Thyroid gland (tissue), 4 donors: ENCODE measurements around the gene LDLR. TPM values are rescaled to one million over a fixed set of nuclear protein-coding genes. Genes with fewer than 3 reads are reported as not detected.
A peak's percentile ranks its signal among the peaks of the same experiment; 100 is the strongest.
"Not testable (repeated sequence)": the region's sequence is repeated elsewhere in the genome, so short reads cannot be mapped to it uniquely, and the experiment has no call there.

ENCODE experiments used
- DNase-seq, 2 donors: peaks; one replicate each; pipeline ENCODE4 v3.0.0-alpha.2; 2019
- H3K27ac ChIP-seq, 3 donors: fragments of 200-600 bp; sonication (generic); 1 replicate in 2 of 3; 2 replicates in 1 of 3; pipeline ENCODE4 v1.5.1; 2016 to 2019; ENCODE audit warnings: mild to moderate bottlenecking in 1 of 3, moderate library complexity in 1 of 3
- H3K27me3 ChIP-seq: fragments of 200-600 bp; sonication (generic); one replicate; pipeline ENCODE4 v1.5.1; 2019
- H3K36me3 ChIP-seq, 2 donors: fragments of 200-600 bp; sonication (generic); one replicate each; pipeline ENCODE4 v1.5.1; 2016 to 2019
- H3K4me1 ChIP-seq, 2 donors: fragments of 200-600 bp; sonication (generic); one replicate each; pipeline ENCODE4 v1.5.1; 2017 to 2019
- H3K4me3 ChIP-seq, 3 donors: fragments of 200-600 bp; sonication (generic); replicated peaks in 1 of 3; 1 replicate in 2 of 3; 2 replicates in 1 of 3; pipeline ENCODE4 v1.5.1; 2016; ENCODE audit warnings: mild to moderate bottlenecking in 1 of 3
- H3K9me3 ChIP-seq: fragments of 200-600 bp; sonication (generic); one replicate; pipeline ENCODE4 v1.5.1; 2017
- POLR2A ChIP-seq, 2 donors: fragments of 450-650 bp; IDR thresholded peaks; one replicate each; pipeline ENCODE4 v1.6.1; 2017; ENCODE audit warnings: antibody characterized with exemption in 2 of 2, mild to moderate bottlenecking in 2 of 2, moderate library complexity in 1 of 2
- WGBS, 2 donors: methylation state at CpG; one replicate each; pipeline ENCODE4 v1.1.5; 2017; 5-methylcytosine and 5-hydroxymethylcytosine counted together
- intact Hi-C: fragments of 100-400 bp; cut with DNase I; formaldehyde crosslinking; loops from one replicate; pipeline ENCODE4 v1.15.1; 2023
- total RNA-seq, 4 donors: library from RNA; depleted of rRNA; stranded (reverse); fragments of >200 nt; gene quantifications; one replicate each; pipeline ENCODE4 v1.2.3, GENCODE V29; 2016
- TF ChIP-seq, protein P1 (sequence below), 6 experiments: fragments of 200-600 bp in 3 of 6; fragments of 450-650 bp in 3 of 6; sonication (generic) in 3 of 6; IDR thresholded peaks; one replicate each; pipeline ENCODE4 v1.5.1; 2016 to 2019; ENCODE audit warnings: antibody characterized with exemption in 6 of 6, mild to moderate bottlenecking in 2 of 6, inconsistent platforms in 1 of 6, moderate library complexity in 1 of 6

The LDLR gene
- total RNA-seq, 4 donors from 2014 or later = 8.7 to 39.1 (median 20.3) TPM

DNA sequence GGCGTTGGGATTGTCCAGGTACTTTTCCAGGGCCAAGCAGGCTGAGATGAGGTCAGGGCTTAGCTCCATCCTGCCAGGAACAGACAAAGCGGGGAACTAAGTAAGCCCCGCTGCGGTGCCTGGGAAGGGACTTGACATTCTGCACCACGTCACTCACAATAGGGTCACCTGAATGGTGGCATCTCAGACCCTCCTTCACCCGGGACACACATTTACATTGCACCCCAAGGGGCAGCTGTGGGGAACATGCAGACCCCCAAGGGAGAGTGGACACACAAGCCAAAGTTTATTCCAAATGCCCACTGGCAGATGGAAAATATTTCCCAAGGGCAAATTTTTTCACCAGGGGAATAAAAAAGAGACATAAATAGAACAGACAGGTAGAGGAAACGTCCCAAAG is 86.7 kb downstream of the LDLR start:
- no peaks in the 10 kb centered on the region for H3K9me3 ChIP-seq
- DNase-seq = no peak
- no peak for TF ChIP-seq POLR2A (IDR thresholded peaks at IDR 0.05)
- TF ChIP-seq, protein P1, sequence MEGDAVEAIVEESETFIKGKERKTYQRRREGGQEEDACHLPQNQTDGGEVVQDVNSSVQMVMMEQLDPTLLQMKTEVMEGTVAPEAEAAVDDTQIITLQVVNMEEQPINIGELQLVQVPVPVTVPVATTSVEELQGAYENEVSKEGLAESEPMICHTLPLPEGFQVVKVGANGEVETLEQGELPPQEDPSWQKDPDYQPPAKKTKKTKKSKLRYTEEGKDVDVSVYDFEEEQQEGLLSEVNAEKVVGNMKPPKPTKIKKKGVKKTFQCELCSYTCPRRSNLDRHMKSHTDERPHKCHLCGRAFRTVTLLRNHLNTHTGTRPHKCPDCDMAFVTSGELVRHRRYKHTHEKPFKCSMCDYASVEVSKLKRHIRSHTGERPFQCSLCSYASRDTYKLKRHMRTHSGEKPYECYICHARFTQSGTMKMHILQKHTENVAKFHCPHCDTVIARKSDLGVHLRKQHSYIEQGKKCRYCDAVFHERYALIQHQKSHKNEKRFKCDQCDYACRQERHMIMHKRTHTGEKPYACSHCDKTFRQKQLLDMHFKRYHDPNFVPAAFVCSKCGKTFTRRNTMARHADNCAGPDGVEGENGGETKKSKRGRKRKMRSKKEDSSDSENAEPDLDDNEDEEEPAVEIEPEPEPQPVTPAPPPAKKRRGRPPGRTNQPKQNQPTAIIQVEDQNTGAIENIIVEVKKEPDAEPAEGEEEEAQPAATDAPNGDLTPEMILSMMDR (IDR thresholded peaks at IDR 0.05) = no peak
- peaks cover 58 to 69% of the 10 kb centered on the region in 2 donors for H3K36me3 ChIP-seq
- no peak overlapping the region for H3K4me3 ChIP-seq
- H3K4me1 ChIP-seq = peaks cover 0 to 16% of the 10 kb centered on the region in 2 donors
- H3K27ac ChIP-seq = no peak overlapping the region
- WGBS, 2 donors = 87 to 90% methylated on average over 7 of the region's 7 CpGs
- intact Hi-C loops = no loop called here
- H3K27me3 ChIP-seq = no peaks in the 10 kb centered on the region

DNA sequence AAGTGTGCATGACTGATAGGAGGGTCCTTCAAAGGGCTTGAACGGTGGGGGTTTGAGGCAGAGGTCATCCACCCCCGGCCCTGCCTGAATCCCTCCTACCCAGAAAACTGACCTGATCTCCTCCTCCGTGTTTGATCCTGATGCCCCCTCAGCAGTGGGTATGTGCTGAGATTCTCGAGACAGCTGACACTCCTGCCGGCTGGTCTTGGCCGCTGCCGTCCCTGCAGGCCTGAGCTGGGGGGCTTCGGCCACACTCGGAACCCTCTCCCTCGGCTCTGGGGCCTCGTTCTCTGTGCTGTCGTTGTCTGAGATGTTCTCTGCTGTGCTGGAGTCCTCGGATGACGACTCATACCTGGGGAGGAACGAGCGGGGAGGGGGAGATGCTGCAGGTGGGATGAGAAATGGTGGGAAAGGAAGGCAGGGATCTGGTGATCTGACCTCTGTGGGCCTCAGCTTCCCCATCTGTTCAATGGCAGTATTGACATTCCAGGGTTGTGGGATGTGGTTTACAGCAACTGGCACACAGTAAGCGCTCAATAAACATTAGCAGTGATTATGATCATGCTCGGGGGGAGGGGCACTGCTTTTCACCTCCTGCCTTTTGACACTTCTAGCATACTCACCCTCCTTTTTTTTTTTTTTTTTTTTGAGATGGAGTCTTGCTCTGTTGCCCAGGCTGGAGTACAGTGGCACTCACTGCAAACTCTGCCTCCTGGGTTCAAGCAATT is 87.4 kb downstream of the LDLR start:
- WGBS, 2 donors = 95 to 96% methylated on average over 11 to 18 of the region's 18 CpGs
- Histone ChIP-seq H3K36me3 (peaks cover 52 to 63% of the 10 kb centered on the region in 2 donors), H3K27me3 (no peaks in the 10 kb centered on the region), H3K4me1 (peaks cover 0 to 16% of the 10 kb centered on the region in 2 donors), H3K9me3 (no peaks in the 10 kb centered on the region), H3K27ac (no peak overlapping the region), H3K4me3 (no peak overlapping the region)
- intact Hi-C loops = no loop called here
- no peak for TF ChIP-seq POLR2A (IDR thresholded peaks at IDR 0.05)
- TF ChIP-seq, protein P1 (IDR thresholded peaks at IDR 0.05) = no peak
- no peak for DNase-seq

DNA sequence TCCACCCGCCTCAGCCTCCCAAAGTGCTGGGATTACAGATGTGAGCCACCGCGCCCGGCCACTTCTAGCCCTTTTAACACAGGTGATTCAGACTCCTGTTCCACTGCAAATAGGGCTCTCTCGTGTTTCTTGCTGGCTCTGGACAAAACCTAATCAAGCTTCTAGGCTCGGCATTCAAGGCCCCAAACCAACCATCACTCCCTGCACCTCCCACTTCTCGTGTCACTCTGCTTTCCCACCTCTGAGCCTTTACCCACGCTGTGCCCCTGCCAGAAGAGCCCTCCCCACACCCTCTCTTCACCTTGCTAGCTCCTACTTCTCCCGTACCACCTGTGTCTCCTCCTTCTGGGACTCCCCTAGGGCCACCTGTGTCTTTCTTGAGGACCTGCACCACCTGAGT is 88.3 kb downstream of the LDLR start:
- intact Hi-C loops = no loop called here
- Histone ChIP-seq H3K27me3 (no peaks in the 10 kb centered on the region), H3K4me3 (no peak overlapping the region), H3K27ac (no peak overlapping the region), H3K9me3 (no peaks in the 10 kb centered on the region), H3K4me1 (peaks cover 0 to 16% of the 10 kb centered on the region in 2 donors), H3K36me3 (peaks cover 48 to 57% of the 10 kb centered on the region in 2 donors)
- DNase-seq = no peak
- 92 to 95% methylated on average over 9 of the region's 9 CpGs for WGBS, 2 donors
- TF ChIP-seq, protein P1 (IDR thresholded peaks at IDR 0.05) = no peak
- TF ChIP-seq POLR2A (IDR thresholded peaks at IDR 0.05) = no peak

DNA sequence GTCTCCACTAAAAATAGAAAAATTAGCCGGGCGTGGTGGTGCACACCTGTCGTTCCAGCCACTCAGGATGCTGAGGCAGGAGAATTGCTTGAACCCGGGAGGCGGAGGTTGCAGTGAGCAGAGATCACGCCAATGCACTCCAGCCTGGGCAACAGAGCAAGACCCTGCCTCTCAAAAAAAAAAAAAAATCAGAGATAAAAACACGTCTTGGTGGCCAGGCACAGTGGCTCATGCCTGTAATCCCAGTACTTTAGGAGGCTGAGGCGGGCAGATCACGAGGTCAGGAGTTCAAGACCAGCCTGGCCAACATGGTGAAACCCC is 89.8 kb downstream of the LDLR start:
- WGBS, 2 donors = 82 to 89% methylated on average over 9 of the region's 9 CpGs
- H3K4me3 ChIP-seq, H3K27me3 ChIP-seq, intact Hi-C loops, H3K9me3 ChIP-seq, DNase-seq, H3K27ac ChIP-seq: not testable (repeated sequence)
- Histone ChIP-seq H3K36me3 (peaks cover 32 to 42% of the 10 kb centered on the region in 2 donors), H3K4me1 (peaks cover 1 to 19% of the 10 kb centered on the region in 2 donors)

DNA sequence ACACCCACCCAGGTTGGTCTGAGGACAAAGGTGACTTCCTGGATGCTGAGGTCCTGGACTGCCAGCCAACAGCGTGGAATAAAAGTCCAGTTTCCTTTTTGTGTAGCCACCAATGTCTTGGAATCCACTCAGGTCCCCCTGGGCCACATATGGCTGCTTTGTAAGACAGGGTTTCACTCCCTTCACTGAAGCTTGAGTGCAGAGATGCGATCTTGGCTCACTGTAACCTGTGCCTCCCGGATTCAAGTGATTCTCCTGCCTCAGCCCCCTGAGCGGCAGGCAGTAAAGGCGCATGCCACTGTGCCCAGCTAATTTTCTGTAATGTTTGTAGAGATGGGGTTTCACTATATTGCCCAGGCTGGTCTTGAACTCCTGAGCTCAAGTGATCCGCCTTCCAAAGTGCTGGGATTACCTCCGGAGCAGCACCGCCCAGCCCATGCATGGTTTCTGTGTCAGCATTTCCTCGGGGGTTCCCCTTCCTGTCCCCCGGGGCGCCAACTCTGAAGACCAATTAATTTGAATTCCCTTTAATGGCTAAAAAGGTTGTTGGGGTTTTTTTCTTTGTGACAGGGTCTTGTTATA is 90.5 kb downstream of the LDLR start:
- Histone ChIP-seq H3K36me3 (peaks cover 25 to 35% of the 10 kb centered on the region in 2 donors), H3K4me3 (no peak overlapping the region), H3K27ac (peak overlapping the region in 1 of 3 donors; percentile 14), H3K27me3 (no peaks in the 10 kb centered on the region), H3K4me1 (peaks cover 7 to 26% of the 10 kb centered on the region in 2 donors), H3K9me3 (no peaks in the 10 kb centered on the region)
- intact Hi-C loops = no loop called here
- WGBS, 2 donors = 67 to 68% methylated on average over 11 of the region's 11 CpGs
- no peak for TF ChIP-seq POLR2A (IDR thresholded peaks at IDR 0.05)
- TF ChIP-seq, protein P1 (IDR thresholded peaks at IDR 0.05) = no peak
- DNase-seq = no peak
